ENCODE data around the gene PAX2. TPM values are rescaled to one million over a fixed set of nuclear protein-coding genes. Genes with fewer than 3 reads are reported as not detected.

Gene PAX2
- total RNA-seq, 1 donor from 2014 or later = 5.1 TPM

DNA sequence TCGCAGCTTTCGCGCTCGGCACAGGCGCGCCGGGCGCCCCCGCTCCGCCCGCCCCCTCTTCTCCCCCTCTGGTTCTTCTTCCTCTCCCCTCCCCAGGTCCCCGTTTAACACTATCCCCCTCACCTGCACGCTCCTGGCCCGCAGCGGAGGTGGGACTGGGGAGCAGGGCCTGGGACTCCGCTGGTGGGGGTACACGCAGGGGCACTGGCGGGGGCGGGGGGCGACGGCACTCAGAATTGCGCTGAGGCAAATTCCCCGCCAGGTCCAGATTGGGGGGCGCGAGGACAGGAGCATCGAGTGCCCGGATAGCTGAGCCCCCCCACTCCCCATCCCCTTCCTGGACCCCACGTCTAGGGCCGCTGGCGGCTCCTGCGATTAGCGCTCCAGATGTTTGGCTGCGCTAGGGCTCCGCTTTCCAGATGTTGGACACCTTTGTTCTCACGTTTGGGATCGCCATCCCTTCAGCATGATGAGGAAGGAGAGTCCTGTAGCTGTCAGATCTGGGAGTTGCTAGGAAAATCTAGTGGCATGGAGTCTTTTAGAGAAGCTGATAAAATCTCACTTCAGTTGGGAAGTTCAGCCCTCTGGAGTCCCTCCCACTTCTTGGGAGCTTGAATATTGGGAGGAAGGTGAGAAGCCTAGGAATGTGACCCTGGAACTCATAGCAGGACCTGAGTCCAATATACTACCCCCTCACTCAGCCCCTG lies 31.4 kb upstream of the PAX2 start:
- TF ChIP-seq, protein P1, sequence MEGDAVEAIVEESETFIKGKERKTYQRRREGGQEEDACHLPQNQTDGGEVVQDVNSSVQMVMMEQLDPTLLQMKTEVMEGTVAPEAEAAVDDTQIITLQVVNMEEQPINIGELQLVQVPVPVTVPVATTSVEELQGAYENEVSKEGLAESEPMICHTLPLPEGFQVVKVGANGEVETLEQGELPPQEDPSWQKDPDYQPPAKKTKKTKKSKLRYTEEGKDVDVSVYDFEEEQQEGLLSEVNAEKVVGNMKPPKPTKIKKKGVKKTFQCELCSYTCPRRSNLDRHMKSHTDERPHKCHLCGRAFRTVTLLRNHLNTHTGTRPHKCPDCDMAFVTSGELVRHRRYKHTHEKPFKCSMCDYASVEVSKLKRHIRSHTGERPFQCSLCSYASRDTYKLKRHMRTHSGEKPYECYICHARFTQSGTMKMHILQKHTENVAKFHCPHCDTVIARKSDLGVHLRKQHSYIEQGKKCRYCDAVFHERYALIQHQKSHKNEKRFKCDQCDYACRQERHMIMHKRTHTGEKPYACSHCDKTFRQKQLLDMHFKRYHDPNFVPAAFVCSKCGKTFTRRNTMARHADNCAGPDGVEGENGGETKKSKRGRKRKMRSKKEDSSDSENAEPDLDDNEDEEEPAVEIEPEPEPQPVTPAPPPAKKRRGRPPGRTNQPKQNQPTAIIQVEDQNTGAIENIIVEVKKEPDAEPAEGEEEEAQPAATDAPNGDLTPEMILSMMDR (IDR thresholded peaks at IDR 0.05; ENCODE audit: insufficient read depth, low read length, poor library complexity, severe bottlenecking) = no peak
- DNase-seq (ENCODE audit: low read depth) = no peak
- H3K4me3 ChIP-seq (ENCODE audit: low read depth, low read length) = peak overlapping the region; percentile 27
- peaks cover 19% of the 10 kb centered on the region for H3K27me3 ChIP-seq (ENCODE audit: control insufficient read depth, insufficient read depth, low read length)
- H3K36me3 ChIP-seq (ENCODE audit: control insufficient read depth, insufficient read depth, low read length) = no peaks in the 10 kb centered on the region

DNA sequence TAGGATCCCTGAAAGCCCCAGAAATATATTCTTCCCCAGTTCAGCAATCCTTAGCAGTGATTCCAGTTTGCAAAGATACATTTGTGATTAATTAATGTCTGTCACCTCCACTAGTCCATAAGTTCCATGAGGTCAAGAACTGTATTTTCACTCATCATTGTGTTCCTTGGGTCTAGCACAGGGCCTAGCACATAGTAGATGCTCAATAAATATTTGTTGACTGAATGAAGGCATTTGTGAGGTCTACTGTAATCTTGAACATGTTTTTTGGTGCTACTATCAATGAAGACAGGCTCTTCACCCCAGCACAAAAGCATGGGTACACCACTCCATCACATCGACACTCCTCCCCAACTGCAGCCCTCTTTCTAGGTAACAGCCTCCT lies 30.8 kb upstream of the PAX2 start:
- Histone ChIP-seq H3K4me3 (ENCODE audit: low read depth, low read length) (no peak overlapping the region), H3K36me3 (ENCODE audit: control insufficient read depth, insufficient read depth, low read length) (no peaks in the 10 kb centered on the region), H3K27me3 (ENCODE audit: control insufficient read depth, insufficient read depth, low read length) (peaks cover 14% of the 10 kb centered on the region)
- TF ChIP-seq, protein P1 (IDR thresholded peaks at IDR 0.05; ENCODE audit: insufficient read depth, low read length, poor library complexity, severe bottlenecking) = no peak
- no peak for DNase-seq (ENCODE audit: low read depth)

DNA sequence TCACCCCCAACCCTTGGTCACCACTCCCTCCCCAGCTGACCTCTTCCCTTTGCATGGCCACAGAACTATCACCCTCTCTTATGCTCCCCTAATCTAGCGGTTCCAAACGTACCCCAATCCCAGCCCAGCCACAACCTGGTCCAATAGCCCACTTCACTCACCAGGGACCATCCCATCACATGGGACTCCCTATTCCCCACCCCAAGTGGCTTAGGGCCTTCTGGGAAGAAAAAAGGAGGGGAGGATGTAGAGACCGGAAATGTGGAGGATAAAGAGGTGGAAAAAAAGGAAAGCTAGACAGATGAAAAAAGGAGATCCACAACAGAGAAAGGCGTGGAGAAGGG lies 30.3 kb upstream of the PAX2 start:
- Histone ChIP-seq H3K27me3 (ENCODE audit: control insufficient read depth, insufficient read depth, low read length) (peaks cover 11% of the 10 kb centered on the region), H3K4me3 (ENCODE audit: low read depth, low read length) (no peak overlapping the region), H3K36me3 (ENCODE audit: control insufficient read depth, insufficient read depth, low read length) (no peaks in the 10 kb centered on the region)
- DNase-seq (ENCODE audit: low read depth) = no peak
- TF ChIP-seq, protein P1 (IDR thresholded peaks at IDR 0.05; ENCODE audit: insufficient read depth, low read length, poor library complexity, severe bottlenecking) = no peak

DNA sequence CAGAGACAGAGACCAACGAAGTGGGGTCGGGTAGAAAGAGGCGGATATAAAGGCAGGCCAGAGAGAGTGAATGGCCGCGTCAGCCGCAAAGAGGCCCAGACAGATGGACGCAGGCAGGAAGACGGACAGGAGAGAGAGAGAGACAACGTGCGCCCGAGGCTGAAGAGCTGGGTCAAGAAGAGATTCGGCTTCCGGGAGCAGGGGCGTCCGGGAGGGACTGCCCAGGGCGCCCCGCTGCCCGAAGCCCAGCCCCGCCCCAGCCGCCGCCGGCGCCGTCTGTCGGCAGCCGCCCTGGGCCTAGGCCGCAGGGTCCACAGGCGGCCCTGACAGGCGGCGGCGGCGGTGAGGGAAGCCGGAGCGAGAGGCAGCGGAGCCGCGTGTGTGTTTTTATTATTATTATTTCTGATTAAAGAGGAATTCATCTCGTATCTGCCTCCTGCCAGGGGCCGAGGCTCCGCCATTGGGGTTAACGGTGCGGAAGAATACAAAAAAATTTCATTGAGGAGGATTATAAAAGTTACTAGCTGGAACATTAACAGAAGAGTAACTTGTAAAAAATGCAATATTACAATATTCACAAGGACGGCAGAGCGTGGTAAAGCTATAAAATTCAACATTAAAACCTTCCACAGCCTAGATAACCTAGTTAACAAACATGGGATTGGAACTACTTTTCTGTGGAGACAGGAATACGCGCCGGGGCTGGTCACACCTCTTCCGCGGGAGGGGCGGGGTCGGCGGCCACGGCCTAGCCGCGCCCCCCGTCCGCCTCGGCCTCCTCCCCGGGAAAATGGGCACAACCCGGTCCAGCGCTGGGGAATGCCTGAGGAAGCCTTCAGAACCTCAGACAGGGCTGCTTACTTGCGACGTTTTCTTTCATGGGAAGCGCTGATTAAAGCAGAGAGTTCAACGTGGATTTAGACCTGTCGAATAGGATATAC lies 29.7 kb upstream of the PAX2 start:
- peaks cover 12% of the 10 kb centered on the region for H3K27me3 ChIP-seq (ENCODE audit: control insufficient read depth, insufficient read depth, low read length)
- no peaks in the 10 kb centered on the region for H3K36me3 ChIP-seq (ENCODE audit: control insufficient read depth, insufficient read depth, low read length)
- no peak overlapping the region for H3K4me3 ChIP-seq (ENCODE audit: low read depth, low read length)
- TF ChIP-seq, protein P1 (IDR thresholded peaks at IDR 0.05; ENCODE audit: insufficient read depth, low read length, poor library complexity, severe bottlenecking) = no peak
- DNase-seq (ENCODE audit: low read depth) = no peak

DNA sequence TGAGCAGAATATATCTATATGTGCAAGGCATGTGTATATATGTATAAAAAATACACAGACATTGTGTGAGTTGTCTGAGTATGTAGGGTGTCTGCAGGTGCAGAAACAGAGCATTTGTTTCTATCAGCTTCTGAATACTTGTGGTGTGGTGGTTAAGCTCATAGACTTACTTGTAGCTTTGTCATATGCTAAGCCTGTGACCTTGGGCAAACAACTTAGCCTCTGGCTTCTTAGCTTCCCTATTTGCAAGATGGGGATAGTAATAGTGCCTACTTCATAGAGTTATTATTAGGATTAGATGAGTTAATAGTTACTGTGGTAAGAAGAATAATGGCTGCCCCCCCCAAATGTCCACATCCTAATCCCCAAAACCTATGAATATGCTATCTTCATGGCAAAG lies 28.2 kb upstream of the PAX2 start:
- TF ChIP-seq, protein P1 (IDR thresholded peaks at IDR 0.05; ENCODE audit: insufficient read depth, low read length, poor library complexity, severe bottlenecking) = no peak
- H3K27me3 ChIP-seq (ENCODE audit: control insufficient read depth, insufficient read depth, low read length) = peaks cover 9% of the 10 kb centered on the region
- H3K4me3 ChIP-seq (ENCODE audit: low read depth, low read length) = no peak overlapping the region
- no peak for DNase-seq (ENCODE audit: low read depth)
- H3K36me3 ChIP-seq (ENCODE audit: control insufficient read depth, insufficient read depth, low read length) = no peaks in the 10 kb centered on the region

Measured in kidney epithelial cell (primary cell).